ENCODE measurements around the gene NUP205.
"Not testable (repeated sequence)": the region's sequence is repeated elsewhere in the genome, so short reads cannot be mapped to it uniquely, and the experiment has no call there.

The NUP205 gene

DNA sequence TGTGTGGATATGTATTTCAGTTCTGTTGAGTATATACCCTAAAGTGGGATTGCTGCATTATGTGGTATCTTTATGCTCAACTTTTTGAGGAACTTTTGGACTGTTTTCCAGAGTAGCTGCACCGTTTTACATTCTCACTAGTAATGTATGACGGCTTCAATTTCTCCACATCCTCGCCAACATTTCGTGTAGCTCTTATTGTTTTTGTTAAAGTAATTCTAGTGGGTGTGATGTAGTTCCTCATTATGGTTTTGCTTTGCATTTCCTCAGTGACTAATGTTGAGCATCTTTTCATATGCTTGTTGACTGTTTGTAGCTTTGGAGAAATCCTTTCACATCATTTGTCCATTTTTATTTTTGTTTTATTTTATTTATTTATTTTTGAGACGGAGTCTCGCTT lies 109.1 kb downstream of the NUP205 start:
- DNase-seq (ENCODE audit: low spot score): no peak

DNA sequence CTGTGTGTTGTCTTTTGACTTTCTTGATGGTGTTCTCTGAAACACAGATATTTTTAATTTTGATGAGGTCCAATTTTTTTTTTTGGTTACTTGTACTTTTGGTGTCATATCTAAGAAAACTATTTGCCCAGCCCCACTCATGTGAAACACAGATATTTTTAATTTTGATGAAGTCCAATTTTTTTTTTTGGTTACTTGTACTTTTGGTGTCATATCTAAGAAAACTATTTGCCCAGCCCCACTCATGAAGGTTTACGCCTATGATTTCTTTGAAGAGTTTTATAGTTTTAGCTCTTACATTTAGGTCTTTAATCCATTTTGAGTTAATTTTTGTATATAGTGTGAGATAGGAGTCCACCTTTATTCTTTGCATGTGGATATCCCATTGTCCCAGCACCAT lies 109.9 kb downstream of the NUP205 start:
- DNase-seq (ENCODE audit: low spot score): not testable (repeated sequence)

DNA sequence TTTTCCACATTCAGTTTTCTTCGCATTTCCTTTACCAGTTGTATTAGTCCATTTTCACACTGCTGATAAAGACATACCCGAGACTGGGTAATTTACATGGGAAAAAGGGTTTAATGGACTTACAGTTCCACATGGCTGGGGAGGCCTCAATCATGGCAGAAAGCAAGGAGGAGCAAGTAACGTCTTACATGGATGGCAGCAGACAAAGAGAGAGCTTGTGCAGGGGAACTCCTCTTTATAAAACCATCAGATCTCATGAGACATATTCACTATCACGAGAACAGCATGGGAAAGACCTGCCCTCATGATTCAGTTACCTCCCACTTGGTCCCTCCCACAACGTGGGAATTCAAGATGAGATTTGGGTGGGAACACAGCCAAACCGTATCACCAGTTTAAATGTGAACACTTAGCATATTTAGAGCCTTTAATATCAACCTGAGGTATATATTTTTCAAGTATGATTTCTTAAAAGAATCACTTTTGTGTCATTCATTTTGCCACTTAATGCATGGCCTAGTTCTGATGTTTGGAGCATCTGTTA lies 111.2 kb downstream of the NUP205 start:
- DNase-seq (ENCODE audit: low spot score): not testable (repeated sequence)

DNA sequence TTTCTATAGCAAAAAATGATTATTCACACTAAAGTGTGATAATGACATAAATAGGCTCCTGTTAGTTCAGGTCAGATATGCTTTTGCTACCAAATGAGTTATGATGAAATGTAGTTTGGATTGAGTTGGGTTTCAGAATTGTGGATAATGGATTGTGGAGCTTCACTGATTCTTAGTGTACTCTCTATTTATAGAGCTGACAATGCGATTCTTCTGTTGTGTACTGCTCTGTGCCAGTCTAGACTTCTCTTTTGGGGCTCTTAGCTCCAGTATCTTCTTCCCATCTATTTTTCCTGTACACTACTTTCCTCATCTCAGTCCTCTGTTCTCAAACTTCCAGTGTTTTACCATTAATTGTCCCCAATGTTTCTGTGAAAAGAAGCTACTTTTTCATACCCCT lies 112.1 kb downstream of the NUP205 start:
- DNase-seq (ENCODE audit: low spot score): no peak

DNA sequence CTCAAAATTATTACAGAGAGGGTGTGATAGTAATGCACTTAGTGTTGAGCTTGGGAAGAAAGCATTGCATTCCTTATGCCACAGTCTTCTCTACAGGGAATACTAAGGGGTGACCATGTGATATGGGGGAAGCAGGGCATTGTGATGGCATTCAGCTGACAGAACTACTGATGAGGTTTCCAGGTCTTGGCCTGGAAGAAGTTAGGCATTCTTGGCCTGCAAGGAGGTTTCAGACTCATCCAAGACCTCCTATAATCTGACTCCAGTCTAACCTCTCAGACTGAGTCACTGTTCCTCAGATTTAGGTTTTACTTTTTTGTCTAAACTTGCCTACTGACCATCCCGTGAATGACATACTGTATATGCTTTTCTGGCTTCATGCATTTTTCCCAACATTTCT lies 112.5 kb downstream of the NUP205 start:
- peak; percentile 78 for DNase-seq (ENCODE audit: low spot score)

DNA sequence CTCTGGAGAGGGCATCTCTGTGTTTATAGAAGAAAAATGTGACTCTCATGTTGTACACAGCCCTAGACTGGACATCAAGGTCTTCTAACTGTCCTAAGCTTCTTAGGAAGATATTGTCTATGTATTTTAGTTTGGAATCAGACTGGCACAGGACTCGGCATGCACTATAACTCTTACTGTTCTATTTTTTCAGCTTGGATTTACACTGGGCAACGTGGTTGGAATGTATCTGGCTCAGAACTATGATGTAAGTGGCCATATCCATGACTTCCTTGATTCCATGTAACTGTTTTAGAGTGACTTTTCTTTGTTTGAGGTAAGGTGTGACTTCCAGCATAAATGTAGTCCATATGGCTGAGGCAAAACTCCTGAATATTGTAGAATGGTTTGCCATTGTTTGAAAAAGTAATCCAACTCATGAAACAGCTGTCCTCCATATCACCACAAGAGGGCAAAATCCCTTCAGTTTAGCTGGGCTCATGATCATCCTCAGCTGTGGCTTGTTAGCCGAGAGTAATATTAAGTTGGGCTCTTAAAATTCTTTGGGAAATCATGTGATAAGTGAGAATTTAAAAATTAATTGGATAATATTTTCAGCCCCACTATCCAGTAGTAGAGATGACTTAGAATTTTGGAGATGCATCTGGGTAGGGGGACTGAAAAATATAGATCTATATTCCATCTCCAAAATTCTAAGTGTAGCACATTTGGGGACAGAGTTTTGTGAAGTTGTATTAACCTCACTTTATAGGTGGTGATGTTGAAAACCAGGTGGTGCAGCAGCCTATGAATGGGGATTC lies 115.0 kb downstream of the NUP205 start:
- DNase-seq (ENCODE audit: low spot score): peak; percentile 75

DNA sequence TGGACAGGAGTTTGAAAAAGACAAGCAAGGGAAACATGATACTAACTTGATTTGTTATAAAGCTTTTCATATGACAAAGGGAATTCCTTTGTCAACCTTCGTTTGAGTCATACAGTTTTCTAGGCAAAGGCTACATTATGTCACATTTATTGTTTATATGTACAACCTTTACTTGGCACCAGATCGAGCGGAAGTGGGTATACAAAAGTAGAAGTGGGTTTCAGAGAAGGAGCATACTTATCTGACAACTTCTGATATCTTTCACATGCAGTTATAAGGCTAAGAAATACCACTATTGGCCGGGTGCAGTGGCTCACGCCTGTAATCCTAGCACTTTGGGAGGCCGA lies 115.6 kb downstream of the NUP205 start:
- no peak for DNase-seq (ENCODE audit: low spot score)

DNA sequence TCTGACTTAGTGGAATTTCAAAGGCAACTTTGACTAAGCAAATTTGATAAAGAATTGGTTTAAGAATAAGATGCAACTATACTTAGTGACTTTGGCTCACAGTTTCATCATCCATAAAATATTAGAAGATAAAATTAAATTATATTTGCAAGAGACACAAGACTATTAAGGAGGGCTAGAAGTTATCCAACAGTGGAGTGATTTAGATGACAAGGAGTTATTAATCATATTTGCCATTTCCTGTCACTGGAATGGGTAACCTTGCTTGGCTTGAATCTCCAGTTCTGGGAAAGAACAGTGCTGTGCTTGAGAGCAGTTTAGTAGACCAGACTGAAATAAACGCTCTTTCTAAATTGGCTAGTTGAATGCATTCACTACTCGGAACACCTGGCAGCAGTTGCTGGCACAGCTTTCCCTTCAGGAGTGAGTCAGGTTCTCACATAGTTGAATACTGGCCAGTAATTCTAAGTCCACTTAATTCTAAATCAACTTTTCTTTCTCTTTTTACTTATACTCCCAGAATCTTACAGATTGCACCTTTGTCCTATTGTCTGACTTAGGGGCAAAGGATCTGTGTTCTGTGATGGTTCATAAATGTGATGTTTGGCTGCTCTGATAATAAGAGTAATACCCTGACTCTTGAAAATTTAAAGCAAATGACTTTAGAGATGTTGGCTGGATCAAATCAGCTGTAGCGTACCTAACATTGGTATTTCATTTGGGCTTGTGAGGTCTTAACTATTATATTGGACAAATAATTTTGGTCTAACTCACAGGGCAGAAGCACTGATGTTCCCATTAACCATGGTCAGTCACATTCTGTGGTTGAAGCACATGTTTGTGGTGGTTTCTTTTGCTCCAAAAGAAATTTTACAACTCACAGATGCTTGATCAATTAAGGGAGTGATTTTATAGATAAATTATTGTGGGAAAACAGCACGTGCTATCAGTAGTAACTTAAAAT lies 121.2 kb downstream of the NUP205 start:
- peak; percentile 35 for DNase-seq (ENCODE audit: low spot score)

DNA sequence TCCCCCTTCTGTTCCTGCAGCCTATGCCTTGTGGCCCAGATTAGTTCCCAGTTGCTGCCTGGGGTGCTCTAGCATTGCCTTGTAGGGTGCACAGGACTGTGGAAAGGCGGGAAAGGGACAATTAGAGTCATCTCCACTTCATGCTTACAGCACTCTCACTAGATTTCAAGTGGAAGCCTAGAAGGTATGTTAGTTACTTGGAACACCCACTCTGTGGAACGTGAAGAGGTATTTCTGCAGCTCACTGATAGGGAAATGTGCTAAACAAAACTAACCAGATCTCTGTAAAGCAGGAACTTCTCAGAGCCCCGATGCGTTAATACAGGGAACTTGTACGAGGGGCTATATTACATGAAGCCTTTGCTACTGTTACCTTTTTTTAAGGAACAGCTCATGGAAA lies 124.0 kb downstream of the NUP205 start:
- DNase-seq (ENCODE audit: low spot score): no peak

DNA sequence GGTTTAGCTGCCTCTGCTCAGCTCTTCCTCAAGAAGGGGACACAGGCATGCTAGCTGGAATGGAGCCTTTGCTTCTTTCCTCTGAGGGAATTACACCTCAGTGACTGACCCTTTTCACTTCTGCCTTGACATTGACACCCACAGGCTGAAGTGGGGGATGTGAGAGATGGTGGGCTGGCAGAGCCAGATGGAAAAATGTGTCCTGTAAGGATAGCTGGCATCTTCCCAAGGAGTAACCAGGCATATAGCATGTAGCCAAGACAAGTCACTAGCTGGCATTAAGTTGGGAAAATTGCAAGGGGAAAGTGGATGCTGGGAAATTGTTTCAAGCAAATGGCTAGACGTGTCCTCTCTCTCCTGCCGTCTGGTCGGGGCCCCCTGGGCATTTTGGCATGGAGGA lies 124.5 kb downstream of the NUP205 start:
- no peak for DNase-seq (ENCODE audit: low spot score)

DNA sequence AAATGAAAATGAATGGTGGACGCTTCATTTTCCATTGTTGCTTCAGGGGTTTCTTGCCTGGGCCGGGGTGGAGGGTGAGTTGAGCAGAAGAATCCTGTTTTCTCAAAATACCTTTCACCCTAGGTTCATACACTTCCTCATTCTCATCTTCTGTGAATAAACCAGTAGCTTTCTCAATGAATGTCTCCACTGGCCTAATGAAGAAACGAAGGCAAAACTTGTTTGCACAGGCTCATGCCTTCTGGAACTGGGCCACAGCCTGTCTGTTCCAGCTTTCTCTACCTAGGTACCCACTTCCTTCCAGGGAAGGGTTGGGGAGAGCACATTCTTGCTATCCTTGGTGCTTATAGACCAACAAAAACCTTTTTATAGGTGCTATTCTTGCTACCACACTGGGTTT lies 125.9 kb downstream of the NUP205 start:
- no peak for DNase-seq (ENCODE audit: low spot score)

DNA sequence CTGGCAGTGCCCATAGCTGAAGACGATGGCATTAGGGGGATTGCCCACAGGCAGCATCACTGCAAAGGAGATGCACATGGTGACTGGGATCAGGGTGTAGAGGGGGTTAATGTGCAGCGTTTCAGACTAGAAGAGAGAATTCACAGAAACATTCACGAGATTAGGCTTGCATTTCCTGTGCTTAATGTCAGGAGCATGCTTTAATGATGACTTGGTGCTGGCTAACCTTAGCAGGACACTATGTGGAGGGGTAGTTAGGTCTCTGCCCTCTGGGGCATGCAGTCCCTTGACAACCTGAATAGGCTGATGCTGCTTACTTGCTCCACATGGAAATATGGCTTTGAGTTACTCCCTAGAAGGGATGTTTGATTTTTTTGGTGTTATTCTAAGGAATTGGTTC lies 126.4 kb downstream of the NUP205 start:
- DNase-seq (ENCODE audit: low spot score): peak; percentile 41

DNA sequence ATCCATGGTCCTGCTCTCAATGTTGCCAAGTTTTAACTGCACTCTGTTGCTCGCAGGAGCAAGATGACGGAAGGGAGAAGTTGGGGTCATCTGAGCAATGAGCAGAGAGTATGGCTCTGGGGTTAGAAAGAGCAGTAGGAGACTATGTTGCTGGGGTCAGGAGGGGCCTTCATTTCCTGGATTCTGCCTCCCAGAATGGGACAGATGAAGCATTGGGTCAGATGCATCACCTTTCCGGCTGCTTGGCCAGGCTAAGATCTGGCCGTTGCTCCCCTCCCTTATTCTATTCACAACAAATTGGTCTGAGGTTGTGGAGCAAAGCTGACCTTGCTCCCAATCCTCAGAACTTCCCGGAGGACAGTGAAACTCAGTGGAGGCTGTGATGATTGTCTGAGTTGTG lies 127.0 kb downstream of the NUP205 start:
- DNase-seq (ENCODE audit: low spot score): no peak

DNA sequence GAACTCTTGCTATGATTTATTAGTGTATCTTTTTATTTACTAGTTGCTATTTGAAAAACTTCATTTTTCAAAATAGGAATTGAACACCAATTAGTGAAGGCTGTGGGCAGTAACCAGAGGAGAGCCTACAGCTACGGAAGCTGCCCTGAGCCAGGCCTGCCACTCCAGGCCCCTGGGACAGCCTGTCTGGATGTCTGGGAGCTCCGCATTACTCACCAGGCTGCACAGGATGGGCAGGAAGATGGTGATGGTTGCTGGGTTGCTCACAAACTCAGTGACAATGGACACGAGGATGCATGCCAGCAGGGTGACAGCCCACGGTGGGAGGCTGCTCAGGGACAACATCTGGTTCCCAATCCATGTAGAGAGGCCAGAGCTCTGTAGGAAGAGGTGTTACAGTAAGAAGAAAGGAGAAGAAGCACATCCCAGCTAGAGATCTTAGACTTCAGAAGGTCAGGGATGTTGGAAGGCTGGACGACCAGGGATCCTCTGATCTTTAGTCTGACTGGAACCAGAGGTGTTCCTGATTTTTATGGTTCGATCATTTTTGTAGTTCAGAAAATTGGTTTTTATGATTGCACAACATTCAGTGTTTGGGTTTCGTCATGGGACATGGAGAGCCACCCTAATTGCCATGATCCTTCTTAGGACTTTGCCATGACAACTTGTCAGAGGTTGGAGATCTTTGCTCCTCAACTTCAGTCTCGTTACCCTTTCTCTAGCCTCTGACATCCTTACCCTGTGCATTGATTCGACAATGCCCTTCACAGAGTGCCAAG lies 127.8 kb downstream of the NUP205 start:
- DNase-seq (ENCODE audit: low spot score): peak; percentile 62

DNA sequence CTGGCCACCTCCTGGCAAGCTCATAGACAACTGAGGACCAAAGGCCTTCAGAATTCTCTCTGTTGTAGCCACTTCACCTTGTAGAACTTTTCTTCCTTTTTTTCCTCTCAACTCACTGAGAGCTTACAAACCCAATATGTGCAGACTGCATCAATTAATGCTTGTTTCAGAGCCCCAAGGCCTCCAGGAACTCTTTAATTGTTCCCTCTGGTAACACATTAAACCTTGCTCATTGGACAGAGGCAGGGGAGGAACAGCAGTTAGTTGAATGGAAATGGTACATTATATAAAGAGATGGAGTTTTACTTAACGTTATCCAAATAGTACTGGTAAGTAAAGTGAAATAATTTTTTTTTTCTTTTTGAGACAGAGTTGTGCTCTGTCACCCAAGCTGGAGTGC lies 129.7 kb downstream of the NUP205 start:
- no peak for DNase-seq (ENCODE audit: low spot score)

DNA sequence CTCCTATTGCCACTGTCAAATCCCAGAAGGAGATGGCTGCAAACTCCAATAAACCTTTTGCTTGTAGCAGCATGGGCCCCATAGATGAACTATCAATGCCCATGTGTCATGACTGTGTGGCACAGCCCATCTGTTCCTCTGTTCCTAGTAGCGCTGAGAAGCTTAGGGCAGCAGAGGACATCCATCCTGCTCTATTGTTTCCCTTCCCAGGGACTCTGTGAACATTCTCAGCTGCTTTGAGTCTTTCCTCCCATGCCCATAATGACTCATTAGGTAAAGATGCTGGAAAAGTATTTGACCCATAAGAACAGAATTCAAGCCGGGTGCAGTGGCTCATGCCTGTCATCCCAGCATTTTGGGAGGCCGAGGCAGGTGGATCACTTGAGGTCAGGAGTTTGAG lies 132.8 kb downstream of the NUP205 start:
- DNase-seq (ENCODE audit: low spot score): peak; percentile 78

DNA sequence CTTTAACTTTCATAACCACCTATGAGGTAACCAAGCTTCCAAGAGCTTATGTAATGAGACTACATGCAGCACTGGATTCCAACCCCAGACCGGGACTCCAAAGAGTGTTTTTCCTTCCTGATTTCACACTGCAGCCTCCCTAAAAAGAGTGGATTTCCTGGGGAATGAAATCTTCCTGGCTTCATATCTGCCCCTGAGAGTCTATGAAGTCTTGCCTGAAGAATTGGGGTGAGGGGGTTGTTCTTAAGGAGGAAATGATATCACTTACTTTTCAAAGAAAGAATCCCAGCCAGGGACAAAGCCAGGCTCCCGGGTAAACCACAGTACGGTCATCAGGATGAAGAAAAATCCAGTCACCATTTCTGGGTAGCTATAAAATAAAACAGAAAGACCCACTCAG lies 134.3 kb downstream of the NUP205 start:
- no peak for DNase-seq (ENCODE audit: low spot score)

DNA sequence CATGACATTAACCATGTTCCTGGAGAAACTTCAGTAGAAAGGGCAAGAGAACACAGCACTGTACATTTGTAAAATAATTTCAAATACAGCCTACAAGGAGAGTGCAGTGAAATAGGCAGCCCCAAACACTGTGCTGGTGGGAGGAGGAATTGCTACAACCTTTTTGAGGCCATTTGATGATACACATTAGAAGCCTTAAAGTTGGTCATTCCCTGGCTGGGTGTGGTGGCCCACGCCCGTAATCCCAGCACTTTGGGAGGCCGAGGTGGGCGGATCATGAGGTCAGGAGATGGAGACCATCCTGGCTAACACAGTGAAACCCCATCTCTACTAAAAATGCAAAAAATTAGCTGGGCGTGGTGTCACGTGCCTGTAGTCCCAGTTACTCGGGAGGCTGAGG lies 134.9 kb downstream of the NUP205 start:
- not testable (repeated sequence) for DNase-seq (ENCODE audit: low spot score)

DNA sequence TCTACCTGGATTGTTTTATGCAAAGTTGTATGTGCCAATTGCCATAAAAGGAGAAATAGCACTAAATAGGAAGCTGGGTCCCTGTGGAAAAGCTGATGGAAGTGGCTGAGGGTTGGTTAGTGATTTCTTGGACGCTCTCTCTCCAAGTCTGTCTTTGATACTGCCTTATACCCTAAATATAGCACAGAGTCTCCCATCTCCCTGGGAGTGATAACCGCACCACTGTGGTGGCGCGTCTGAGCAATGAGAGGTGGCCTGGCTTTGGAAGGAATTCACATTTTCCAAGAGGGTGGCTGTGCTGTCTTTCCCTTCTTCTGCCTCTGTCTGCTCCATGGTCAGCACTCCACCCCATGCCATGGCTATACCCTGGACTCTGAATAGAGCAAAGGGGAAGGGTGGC lies 135.8 kb downstream of the NUP205 start:
- no peak for DNase-seq (ENCODE audit: low spot score)

DNA sequence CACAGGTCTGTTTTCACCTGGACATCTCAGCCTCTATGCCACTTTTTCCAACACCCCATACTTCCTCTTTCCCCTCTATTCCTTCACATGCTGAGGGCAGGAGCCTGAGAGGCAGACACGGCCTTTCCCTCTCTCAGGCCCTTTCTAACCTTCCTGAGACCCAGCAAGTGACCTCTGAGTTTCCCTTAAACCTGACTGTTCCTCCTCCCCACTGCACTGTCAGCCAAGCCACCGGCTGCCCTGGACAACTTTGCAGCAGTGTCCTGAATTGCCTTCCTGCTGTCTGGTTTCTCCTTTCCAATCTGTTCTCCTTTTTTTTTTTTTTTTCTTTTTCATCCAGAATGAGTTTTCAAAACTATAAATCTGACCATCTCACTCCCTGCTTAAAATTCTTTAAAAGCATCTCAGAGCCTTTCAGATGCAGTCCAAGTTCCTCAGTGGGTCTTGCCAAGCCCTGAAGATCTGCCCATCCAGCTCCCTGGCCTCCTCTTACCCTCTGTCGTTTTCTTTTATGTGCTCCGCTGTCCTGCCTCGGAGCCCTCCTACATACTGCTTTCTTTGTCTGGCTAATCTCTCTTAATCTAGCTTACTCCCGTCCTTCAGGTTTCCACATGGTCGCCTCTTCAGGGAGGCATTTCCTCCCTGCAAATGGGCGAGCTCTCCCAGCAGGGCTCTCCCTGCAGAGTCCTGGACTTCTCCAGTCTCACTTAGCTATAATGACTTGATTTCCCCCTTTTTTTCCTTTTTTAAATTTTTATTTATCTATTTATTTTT lies 139.7 kb downstream of the NUP205 start:
- DNase-seq (ENCODE audit: low spot score): no peak
